Stimulated activated CD4-positive, alpha-beta T cell treated with anti-CD3 and anti-CD28 coated beads, Interleukin-15, amount 100 ng/mL, for 24 hours (primary cell): ENCODE results near the gene MFSD12.
A peak's percentile ranks its signal among the peaks of the same experiment; 100 is the strongest.
"Not testable (repeated sequence)": the region's sequence is repeated elsewhere in the genome, so short reads cannot be mapped to it uniquely, and the experiment has no call there.

Source experiments
- DNase-seq: peaks from one replicate; pipeline ENCODE4 v3.0.0-alpha.2; 2020

The MFSD12 gene

GRCh38 chr19:3584036-3584802, 26.8 kb upstream of the MFSD12 start:
- not testable (repeated sequence) for DNase-seq

DNA sequence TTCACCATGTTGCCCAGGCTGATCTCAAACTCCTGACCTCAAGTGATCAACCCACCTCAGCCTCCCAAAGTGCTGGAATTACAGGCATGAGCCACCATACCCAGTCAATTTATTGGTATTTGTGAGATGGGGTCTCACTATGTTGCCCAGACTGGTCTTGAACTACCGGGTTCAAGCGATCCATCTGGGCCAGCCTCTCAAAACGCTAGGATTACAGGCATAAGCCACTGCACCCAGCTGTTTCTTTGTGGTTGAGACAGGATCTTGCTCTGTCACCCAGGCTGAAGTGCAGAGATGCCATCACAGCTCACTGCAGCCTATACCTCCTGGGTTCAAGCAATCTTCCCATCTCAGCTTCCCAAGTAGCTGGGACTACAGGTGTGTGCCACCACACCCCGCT, 24.4 kb upstream of the MFSD12 start:
- not testable (repeated sequence) for DNase-seq

DNA sequence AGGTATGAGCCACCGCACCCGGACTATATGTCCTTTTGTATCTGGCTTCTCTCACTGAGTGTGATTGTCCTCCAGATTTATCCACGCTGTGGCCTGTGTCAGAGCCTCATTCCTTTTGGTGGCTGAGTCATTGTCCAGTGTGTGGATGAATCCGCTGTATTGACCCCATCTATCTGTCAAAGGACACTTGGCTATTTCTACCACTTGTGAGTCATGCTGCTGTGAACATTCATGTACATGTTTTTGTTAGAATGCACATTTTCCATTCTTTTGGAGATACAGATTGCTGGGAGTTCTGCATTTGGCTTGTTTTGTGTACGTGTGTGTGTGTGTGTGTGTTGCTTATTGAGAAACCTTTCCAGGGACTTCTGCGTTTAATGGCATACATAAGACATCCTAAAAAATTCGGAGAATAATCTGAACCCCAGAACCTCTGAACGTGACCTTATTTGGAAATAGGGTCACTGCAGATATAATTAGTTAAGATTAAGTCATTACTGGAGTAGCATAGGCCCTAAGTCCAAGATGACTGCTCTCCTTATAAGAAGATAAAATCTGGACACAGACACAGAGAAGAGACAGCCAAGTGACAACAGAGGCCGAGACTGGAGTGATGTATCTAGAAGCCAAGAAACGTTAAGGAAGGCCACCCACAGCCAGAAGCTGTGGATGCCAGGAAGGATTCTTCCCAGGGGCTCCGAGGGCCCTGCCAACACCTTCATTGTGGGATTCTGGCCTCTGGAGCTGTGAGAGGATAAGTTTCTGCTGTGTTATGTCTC, 23.0 kb upstream of the MFSD12 start:
- DNase-seq, result no peak

- DNase-seq, result no peak
Measured at GRCh38 chr19:3578390-3578789, 21.0 kb upstream of the MFSD12 start.

DNA sequence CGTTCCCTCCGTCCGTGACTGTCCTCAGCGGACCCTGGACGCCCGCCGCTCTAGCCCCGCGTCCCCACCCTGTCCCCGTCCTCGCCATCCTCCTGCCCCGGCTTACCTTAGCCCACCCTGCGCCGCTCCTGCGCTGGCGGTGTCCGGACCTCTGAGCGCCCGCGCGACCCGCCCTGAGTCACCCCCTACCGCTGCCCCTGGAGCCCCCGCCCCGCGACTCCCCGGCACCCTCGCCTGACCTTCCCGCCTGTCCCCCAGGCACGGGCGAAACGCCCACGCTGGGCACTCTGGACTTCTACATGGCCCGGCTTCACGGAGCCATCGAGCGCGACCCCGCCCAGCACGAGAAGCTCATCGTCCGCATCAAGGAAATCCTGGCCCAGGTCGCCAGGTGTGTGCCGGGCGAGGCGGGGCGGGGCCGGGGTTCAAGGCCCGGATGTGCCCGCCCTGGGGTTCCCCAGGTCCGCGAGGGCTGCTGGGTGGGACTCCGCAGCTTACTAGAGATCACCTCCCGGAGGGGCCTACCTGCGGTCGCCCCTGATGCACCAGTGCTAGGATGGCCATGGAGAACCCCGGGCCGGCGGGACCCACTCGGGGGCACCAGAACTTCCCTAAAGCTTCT, 20.4 kb upstream of the MFSD12 start:
- no peak for DNase-seq

DNA sequence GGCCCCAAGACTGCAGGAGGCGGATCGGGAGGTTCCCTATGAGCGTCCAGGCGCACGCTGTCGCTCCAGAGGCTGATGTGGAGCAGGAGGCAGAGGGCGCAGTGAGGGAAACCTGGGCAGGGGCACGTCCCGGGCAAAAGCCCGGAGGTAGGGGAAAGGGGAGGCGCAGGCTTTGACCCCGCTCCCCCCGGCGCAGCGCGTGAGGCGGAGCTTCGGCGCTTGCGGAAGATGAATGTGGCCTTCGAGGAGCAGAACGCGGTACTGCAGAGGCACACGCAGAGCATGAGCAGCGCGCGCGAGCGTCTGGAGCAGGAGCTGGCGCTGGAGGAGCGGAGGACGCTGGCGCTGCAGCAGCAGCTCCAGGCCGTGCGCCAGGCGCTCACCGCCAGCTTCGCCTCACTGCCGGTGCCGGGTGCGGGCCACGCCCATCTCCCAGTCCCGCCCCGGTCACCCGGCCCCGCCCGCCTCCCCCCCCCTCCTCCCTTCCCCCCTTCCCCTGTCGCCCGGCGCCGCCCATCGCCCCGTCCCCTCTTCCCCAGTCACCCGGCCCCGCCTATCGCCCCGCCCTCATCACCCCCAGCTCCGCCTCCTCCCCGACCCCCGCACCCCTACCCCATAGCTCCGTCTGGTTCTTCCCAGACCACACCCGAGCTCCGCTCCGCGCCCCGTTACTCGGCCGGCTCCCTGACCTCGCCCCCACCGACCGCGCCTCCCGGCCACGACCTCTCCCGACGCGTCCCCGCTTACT, 19.5 kb upstream of the MFSD12 start:
- no peak for DNase-seq

GRCh38 chr19:3575949-3576673, 18.7 kb upstream of the MFSD12 start:
- DNase-seq, result no peak

DNA sequence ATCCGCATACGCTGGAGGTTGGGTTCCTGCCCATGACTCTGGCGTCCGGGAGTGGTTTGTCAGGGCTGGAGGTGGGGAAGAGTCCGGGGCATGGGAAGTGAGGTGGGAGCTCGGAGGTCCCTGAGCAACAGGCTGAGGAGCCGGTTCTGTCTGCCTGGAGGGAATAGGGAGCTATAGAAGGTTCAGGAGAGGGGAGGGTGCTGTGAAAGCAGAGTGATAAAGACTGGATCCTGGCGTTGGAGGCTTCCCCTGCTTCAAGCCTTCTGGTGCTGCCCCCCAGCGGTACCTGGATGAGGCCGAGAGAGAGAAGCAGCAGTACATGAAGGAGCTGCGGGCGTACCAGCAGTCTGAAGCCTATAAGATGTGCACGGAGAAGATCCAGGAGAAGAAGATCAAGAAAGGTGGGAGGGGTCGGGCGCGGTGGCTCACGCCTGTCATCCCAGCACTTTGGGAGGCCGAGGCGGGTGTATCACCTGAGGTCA, 17.9 kb upstream of the MFSD12 start:
- DNase-seq, result peak; percentile 31

GRCh38 chr19:3573858-3574637, 16.7 kb upstream of the MFSD12 start:
- DNase-seq, result peak; percentile 96

DNA sequence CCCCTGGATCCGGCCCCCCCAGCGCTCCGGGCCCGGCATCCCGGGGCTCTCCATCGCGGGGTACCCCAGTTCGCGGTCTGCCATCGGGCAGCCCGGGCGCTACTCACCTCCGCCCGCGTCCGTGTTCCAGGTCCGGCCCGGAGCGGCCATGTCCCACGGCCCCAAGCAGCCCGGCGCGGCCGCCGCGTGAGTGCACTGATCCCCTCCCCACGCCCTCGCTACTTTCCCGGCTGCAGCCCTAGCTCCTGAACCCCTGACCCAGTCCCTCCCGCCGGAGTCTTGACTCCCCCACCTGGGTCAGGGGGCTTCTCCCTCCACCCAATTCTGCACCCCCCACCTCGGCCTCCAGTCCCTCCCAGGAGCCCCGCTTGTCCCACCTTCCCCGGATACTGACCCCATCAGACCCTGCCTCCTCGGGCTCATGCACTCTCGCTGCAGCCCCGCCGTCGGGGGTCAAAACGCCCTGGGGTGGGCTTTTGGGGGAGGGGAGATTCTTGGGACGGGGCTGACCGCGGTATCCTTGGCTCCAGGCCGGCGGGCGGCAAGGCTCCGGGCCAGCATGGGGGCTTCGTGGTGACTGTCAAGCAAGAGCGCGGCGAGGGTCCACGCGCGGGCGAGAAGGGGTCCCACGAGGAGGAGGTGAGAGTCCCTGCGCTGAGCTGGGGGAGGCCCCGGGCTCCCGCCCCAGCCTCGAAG, 15.9 kb upstream of the MFSD12 start:
- peak; percentile 49 for DNase-seq

DNA sequence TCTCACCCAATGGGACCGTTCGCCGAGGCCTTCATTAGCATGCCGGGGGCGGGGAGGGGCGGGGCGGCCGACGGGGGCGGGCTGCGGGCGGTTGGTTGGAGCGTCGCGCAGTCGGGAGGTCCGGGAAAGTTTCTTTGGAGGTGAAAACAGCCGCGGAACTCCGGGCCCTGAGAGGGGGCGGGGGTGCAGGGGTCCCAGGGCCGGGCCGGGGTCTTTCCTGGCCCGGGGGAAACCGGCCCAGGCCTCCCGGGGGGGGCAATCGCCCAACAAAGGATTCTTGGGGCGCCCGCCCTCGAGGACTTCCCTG, 15.4 kb upstream of the MFSD12 start, which contains the start of gene HMG20B:
Gene HMG20B, plus strand, starts transcription at position 90 of the 307 bp plus-strand sequence. CDS start 366 bp downstream, outside the sequence.
- no peak for DNase-seq

- DNase-seq, result peak; percentile 99
Measured at GRCh38 chr19:3572132-3572854, 14.9 kb upstream of the MFSD12 start.

DNA sequence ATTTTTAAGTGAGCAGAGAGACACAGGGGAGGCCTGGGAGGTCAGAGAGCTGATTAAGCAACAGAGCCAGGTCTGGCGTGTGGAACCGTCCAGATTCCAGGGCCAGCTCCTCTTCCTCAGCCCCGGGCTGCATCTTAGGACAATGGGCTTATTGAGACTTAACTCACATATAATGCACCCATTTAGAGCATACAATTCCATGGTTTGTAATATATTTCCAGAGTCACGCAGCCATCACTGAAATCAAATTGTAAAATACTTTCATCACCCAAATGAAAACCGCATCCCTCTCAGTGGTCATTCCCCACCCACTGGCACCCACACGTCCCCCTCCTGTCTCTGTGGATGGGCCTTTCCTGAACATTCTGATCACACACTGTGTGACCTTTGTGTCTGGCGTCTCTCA, 13.2 kb upstream of the MFSD12 start:
- DNase-seq, result no peak

GRCh38 chr19:3570042-3570441, 12.7 kb upstream of the MFSD12 start:
- DNase-seq, result not testable (repeated sequence)

GRCh38 chr19:3565139-3565538, 7.8 kb upstream of the MFSD12 start:
- no peak for DNase-seq

GRCh38 chr19:3563709-3564524, 6.5 kb upstream of the MFSD12 start:
- no peak for DNase-seq

DNA sequence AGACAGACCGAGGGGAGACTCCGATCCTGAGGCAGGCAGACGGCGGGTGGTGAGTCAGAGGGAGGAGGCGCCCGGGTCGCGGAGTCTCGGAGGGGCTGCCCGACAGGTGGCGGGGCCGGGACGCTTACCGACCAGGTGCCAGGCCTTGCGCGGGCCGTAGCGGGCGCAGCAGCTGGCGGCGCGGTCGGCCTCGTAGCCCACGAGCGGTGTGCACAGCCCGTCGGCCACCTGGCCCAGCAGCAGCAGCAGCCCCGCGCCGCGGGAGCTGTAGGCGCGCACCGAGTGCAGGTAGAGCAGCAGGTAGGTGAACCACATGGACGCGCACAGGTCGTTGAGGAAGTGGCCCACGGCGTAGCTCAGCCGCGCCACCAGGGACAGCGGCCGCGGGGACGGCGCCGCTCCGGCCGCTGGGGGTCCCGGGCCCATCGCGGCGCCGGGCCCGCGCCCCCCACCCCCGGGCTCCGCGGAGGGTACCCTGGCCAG, 367 bp downstream of the MFSD12 start:
- DNase-seq, result peak; percentile 77

DNA sequence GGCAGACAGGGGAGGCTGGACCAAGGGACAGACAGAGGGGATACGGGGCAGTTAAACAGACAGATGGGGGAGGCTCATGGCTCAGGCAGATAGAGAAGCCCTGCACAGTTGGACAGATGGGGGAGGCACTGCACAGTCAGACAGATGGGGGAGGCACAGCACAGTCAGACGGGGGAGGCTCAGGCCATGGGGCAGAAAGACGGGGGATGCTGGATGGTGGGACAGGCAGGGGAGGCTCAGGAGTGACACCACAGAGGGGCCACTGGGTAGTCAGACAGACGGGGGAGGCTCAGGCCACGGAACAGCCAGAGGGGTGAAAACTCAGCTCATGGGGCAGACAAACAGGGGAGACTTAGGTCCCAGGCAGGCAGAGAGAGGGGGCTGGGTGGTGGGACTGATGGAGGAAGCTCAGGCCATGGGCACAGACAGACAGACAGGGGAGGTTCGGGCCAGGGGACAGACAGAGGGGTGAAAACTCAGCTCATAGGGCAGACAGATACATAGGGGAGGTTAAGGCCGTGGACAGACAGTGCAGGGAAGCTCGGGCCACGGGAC, 886 bp downstream of the MFSD12 start:
- DNase-seq, result no peak
